ENCODE measurements around the gene ADGRA3. TPM values are rescaled to one million over a fixed set of nuclear protein-coding genes. Genes with fewer than 3 reads are reported as not detected.

Gene ADGRA3
- polyA plus RNA-seq, 1 experiment = 36.0 TPM

DNA sequence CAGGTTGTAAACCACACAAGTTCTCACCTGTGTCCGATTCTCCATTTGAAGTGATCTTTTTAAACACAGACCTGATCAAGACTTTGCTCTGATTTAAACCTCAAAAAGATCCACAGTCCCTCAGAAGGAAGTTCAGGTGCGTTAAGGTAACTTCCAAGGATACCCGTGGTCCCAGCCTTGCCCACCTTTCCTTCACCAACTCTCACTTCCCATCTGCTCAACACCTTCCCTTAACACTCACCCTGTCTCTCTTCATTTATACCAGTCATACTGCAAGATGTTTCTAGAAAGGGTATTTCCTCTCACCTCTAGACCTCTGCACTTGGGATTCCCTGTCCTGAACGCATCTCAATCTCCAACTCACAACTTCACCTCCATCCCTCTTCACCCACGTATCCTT is 49.9 kb downstream of the ADGRA3 start:
- ChIA-PET POLR2A (no interaction called here), CTCF (no interaction called here)

DNA sequence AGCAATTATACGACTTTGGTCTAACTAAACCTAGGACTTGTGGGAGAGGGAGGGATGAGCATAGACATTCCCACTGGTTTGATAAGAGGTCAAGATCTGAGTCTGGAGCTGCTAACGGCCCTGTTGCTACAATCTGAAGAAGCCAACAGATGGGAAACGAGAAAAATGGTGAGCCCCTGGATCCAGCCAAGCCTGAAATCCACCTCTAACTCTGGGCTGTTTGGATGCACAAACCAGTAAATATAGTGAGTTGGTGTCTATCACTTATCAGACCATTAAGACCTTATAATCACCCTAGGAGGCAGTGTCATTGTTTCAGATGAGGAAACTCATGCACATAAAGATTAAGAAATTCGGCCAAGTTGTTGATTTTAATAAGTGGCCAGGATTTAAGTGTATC is 50.5 kb downstream of the ADGRA3 start:
- CTCF ChIA-PET = no interaction called here
- Histone ChIP-seq H3K4me3 (ENCODE audit: low read depth, low read length) (no peak overlapping the region), H3K27me3 (ENCODE audit: control insufficient read depth, insufficient read depth, low read length) (no peaks in the 10 kb centered on the region), H3K27ac (ENCODE audit: low read depth, low read length) (no peak overlapping the region), H3K9me3 (ENCODE audit: control insufficient read depth, insufficient read depth, low read length) (no peaks in the 10 kb centered on the region; the same call in 1 of the 2 replicates)
- DNase-seq (ENCODE audit: low read depth, low spot score) = no peak
- TF ChIP-seq, protein P1, sequence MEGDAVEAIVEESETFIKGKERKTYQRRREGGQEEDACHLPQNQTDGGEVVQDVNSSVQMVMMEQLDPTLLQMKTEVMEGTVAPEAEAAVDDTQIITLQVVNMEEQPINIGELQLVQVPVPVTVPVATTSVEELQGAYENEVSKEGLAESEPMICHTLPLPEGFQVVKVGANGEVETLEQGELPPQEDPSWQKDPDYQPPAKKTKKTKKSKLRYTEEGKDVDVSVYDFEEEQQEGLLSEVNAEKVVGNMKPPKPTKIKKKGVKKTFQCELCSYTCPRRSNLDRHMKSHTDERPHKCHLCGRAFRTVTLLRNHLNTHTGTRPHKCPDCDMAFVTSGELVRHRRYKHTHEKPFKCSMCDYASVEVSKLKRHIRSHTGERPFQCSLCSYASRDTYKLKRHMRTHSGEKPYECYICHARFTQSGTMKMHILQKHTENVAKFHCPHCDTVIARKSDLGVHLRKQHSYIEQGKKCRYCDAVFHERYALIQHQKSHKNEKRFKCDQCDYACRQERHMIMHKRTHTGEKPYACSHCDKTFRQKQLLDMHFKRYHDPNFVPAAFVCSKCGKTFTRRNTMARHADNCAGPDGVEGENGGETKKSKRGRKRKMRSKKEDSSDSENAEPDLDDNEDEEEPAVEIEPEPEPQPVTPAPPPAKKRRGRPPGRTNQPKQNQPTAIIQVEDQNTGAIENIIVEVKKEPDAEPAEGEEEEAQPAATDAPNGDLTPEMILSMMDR (IDR thresholded peaks at IDR 0.05; ENCODE audit: low read depth, low read length) = no peak
- POLR2A ChIA-PET = no interaction called here

More for the DNA sequence above, 49.9 kb downstream of the ADGRA3 start:
- DNase-seq (ENCODE audit: low read depth, low spot score) = no peak
- Histone ChIP-seq H3K27me3 (ENCODE audit: control insufficient read depth, insufficient read depth, low read length) (no peaks in the 10 kb centered on the region), H3K9me3 (ENCODE audit: control insufficient read depth, insufficient read depth, low read length) (no peaks in the 10 kb centered on the region; the same call in 1 of the 2 replicates), H3K27ac (ENCODE audit: low read depth, low read length) (no peak overlapping the region), H3K4me3 (ENCODE audit: low read depth, low read length) (no peak overlapping the region)
- TF ChIP-seq, protein P1 (IDR thresholded peaks at IDR 0.05; ENCODE audit: low read depth, low read length) = no peak

DNA sequence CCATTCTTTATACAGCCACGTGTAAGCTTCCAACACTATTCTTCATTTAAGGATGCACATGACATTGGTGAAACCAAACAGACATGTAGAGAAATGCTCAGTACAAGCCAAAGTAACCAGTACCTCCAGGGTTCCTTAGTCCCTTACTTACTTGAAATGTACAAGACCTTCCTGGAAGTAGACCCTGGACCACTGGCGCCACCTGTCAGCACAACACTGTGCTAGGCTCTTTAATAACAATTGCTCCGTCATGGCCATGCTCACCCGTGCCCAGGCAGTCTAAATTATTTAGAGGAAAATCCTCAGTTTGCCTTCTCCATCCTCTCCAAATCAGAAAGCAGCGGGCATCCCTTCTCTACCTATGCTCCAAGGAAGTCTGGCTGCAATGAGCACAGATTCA is 52.7 kb downstream of the ADGRA3 start:
- CTCF ChIA-PET = no interaction called here
- DNase-seq (ENCODE audit: low read depth, low spot score) = no peak
- TF ChIP-seq, protein P1 (IDR thresholded peaks at IDR 0.05; ENCODE audit: low read depth, low read length) = no peak
- H3K4me3 ChIP-seq (ENCODE audit: low read depth, low read length) = no peak overlapping the region
- POLR2A ChIA-PET = no interaction called here
- no peaks in the 10 kb centered on the region for H3K27me3 ChIP-seq (ENCODE audit: control insufficient read depth, insufficient read depth, low read length)
- no peaks in the 10 kb centered on the region; the same call in 1 of the 2 replicates for H3K9me3 ChIP-seq (ENCODE audit: control insufficient read depth, insufficient read depth, low read length)
- H3K27ac ChIP-seq (ENCODE audit: low read depth, low read length) = no peak overlapping the region

DNA sequence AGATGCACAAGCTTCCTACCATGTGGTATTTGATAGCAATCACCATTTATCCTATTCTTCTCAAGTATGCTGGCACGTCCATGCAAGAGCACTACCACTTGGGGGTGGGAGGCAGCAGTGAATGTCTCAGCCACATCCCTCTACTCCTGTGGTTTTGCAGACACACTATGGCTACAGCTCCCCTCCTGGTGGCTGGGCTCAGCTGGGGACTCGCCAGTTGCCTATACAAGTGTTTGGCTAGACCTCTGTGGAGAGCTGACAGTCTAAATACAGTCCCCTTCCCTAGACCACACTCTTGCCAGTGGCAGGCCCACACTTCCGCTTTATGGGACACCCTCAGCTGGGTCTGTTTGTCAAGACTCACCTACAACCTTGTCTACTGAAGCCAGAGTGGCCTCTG is 53.2 kb downstream of the ADGRA3 start:
- ChIA-PET POLR2A (no interaction called here), CTCF (interaction anchor here (0.5 kb wide), 1 partner anchor 74 kb away, joined by 4 read pairs; no protein-coding TSS in a partner anchor)
- no peak overlapping the region for H3K4me3 ChIP-seq (ENCODE audit: low read depth, low read length)
- no peaks in the 10 kb centered on the region; the same call in 1 of the 2 replicates for H3K9me3 ChIP-seq (ENCODE audit: control insufficient read depth, insufficient read depth, low read length)
- TF ChIP-seq, protein P1 (IDR thresholded peaks at IDR 0.05; ENCODE audit: low read depth, low read length) = no peak
- H3K27me3 ChIP-seq (ENCODE audit: control insufficient read depth, insufficient read depth, low read length) = no peaks in the 10 kb centered on the region
- no peak for DNase-seq (ENCODE audit: low read depth, low spot score)
- H3K27ac ChIP-seq (ENCODE audit: low read depth, low read length) = no peak overlapping the region

DNA sequence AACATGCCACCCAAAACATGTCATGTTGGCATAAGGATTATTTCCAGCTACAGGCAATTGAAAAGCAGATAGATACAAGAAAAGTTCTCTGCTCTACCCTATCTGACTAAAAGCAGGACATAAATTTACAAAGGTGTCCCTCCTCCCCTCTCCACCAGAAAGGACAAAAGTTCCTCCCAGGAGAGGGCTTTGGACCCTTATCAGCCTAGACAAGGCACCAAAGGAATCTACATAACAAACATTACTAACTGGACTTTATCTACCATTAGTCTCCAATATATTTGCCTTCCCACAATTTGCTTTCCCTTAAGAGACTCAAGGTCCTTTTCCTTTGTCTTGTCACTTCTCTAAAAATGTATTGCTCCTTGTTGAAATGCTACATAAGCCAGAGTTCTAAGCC is 55.6 kb downstream of the ADGRA3 start:
- H3K9me3 ChIP-seq (ENCODE audit: control insufficient read depth, insufficient read depth, low read length) = no peaks in the 10 kb centered on the region
- ChIA-PET CTCF (no interaction called here), POLR2A (no interaction called here)
- no peak for DNase-seq (ENCODE audit: low read depth, low spot score)
- TF ChIP-seq, protein P1 (IDR thresholded peaks at IDR 0.05; ENCODE audit: low read depth, low read length) = no peak
- no peaks in the 10 kb centered on the region for H3K27me3 ChIP-seq (ENCODE audit: control insufficient read depth, insufficient read depth, low read length)
- no peak overlapping the region for H3K27ac ChIP-seq (ENCODE audit: low read depth, low read length)
- H3K4me3 ChIP-seq (ENCODE audit: low read depth, low read length) = no peak overlapping the region

All from AG04450 (cell line).